Stimulated activated naive CD4-positive, alpha-beta T cell treated with Interleukin-2 at 50 U/mL for 16 hours (primary cell): ENCODE measurements around the gene DOCK4.

Experiments used
- DNase-seq: peaks from one replicate; lab custom pipeline; 2025; lab: John Stamatoyannopoulos, UW

Gene DOCK4

GRCh38 chr7:112010994-112011393 is 195.2 kb downstream of the DOCK4 start:
- DNase-seq: no peak

GRCh38 chr7:112010109-112010508 is 196.1 kb downstream of the DOCK4 start:
- no peak for DNase-seq

GRCh38 chr7:112009081-112009480 is 197.1 kb downstream of the DOCK4 start:
- DNase-seq: no peak

GRCh38 chr7:112007185-112007584 is 199.0 kb downstream of the DOCK4 start:
- no peak for DNase-seq

GRCh38 chr7:112006071-112006470 is 200.1 kb downstream of the DOCK4 start:
- DNase-seq: no peak

GRCh38 chr7:112005205-112005775 is 200.9 kb downstream of the DOCK4 start:
- DNase-seq: no peak

GRCh38 chr7:112001091-112001826 is 204.9 kb downstream of the DOCK4 start:
- DNase-seq: no peak

- DNase-seq: no peak
These were observed 207.9 kb downstream of the DOCK4 start for GRCh38 chr7:111998326-111998725.

- DNase-seq: no peak
These were observed 208.7 kb downstream of the DOCK4 start for GRCh38 chr7:111997546-111997945.

- DNase-seq: no peak
These were observed 213.6 kb downstream of the DOCK4 start for GRCh38 chr7:111992601-111993000.

GRCh38 chr7:111990643-111991042 is 215.6 kb downstream of the DOCK4 start:
- DNase-seq: no peak

GRCh38 chr7:111987886-111988285 is 218.3 kb downstream of the DOCK4 start:
- no peak for DNase-seq

GRCh38 chr7:111987115-111987826 is 218.9 kb downstream of the DOCK4 start:
- DNase-seq: no peak

- DNase-seq: no peak
These were observed 219.6 kb downstream of the DOCK4 start for GRCh38 chr7:111986601-111987000.

- no peak for DNase-seq
These were observed 220.4 kb downstream of the DOCK4 start for GRCh38 chr7:111985798-111986197.

- no peak for DNase-seq
These were observed 223.4 kb downstream of the DOCK4 start for GRCh38 chr7:111982804-111983203.

GRCh38 chr7:111982133-111982532 is 224.1 kb downstream of the DOCK4 start:
- DNase-seq: no peak

- no peak for DNase-seq
These were observed 225.5 kb downstream of the DOCK4 start for GRCh38 chr7:111980725-111981124.

- no peak for DNase-seq
These were observed 230.9 kb downstream of the DOCK4 start for GRCh38 chr7:111975346-111975745.

- DNase-seq: no peak
These were observed 245.2 kb downstream of the DOCK4 start for GRCh38 chr7:111960984-111961383.

- DNase-seq: no peak
These were observed 247.3 kb downstream of the DOCK4 start for GRCh38 chr7:111958896-111959295.

GRCh38 chr7:111958431-111958830 is 247.8 kb downstream of the DOCK4 start:
- DNase-seq: no peak

- DNase-seq: no peak
These were observed 250.6 kb downstream of the DOCK4 start for GRCh38 chr7:111955616-111956015.
